ENCODE data around the gene DHH.

- no peak for TF ChIP-seq SMC3 (IDR thresholded peaks at IDR 0.05; ENCODE audit: low read depth, low read length)
- no peak for TF ChIP-seq TAF1 (IDR thresholded peaks at IDR 0.05; ENCODE audit: borderline replicate concordance, low read depth, low read length)
These were observed 44.4 kb upstream of the DHH start for GRCh38 chr12:49138999-49139398.

Measured in SK-N-SH (cell line).